ENCODE measurements around the gene GNGT1.

Gene GNGT1

GRCh38 chr7:93938293-93938692, 31.9 kb downstream of the GNGT1 start:
- Histone ChIP-seq H3K36me3 (ENCODE audit: insufficient read depth, low read length) (no peaks in the 10 kb centered on the region), H3K27ac (ENCODE audit: low read depth, low read length) (no peak overlapping the region), H3K27me3 (ENCODE audit: insufficient read depth, low read length) (no peaks in the 10 kb centered on the region), H2AFZ (ENCODE audit: low read length, unreplicated experiment) (no peak overlapping the region), H3K79me2 (ENCODE audit: control insufficient read depth, insufficient read depth, low read length, unreplicated experiment) (no peaks in the 10 kb centered on the region), H3K4me3 (ENCODE audit: low read depth, low read length) (no peak overlapping the region), H3K4me1 (ENCODE audit: control insufficient read depth, insufficient read depth, low read length, unreplicated experiment) (peaks cover 14% of the 10 kb centered on the region)

DNA sequence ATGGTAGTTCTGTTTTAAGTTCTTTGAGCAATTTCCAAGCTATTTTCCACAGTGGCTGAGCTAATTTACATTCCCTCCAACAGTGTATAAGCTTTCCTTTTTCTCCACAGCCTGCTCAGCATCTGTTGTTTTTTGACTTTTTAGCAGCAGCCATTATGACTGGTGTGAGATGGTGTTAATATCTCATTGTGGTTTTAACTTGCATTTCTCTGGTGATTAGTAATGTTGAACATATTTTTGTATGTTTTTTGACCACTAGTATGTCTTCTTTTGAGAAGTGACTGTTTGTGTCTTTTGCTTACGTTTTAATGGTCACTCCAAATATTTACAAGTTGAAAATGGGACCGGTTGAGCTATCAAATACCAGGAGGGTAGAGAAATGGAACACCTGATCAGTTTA, 35.6 kb downstream of the GNGT1 start:
- H3K4me3 ChIP-seq (ENCODE audit: low read depth, low read length): no peak overlapping the region
- peaks cover 14% of the 10 kb centered on the region for H3K4me1 ChIP-seq (ENCODE audit: control insufficient read depth, insufficient read depth, low read length, unreplicated experiment)
- H3K36me3 ChIP-seq (ENCODE audit: insufficient read depth, low read length): no peaks in the 10 kb centered on the region
- H3K79me2 ChIP-seq (ENCODE audit: control insufficient read depth, insufficient read depth, low read length, unreplicated experiment): no peaks in the 10 kb centered on the region
- no peaks in the 10 kb centered on the region for H3K27me3 ChIP-seq (ENCODE audit: insufficient read depth, low read length)
- H3K27ac ChIP-seq (ENCODE audit: low read depth, low read length): no peak overlapping the region
- no peak overlapping the region for H2AFZ ChIP-seq (ENCODE audit: low read length, unreplicated experiment)

GRCh38 chr7:93943816-93944540, 37.6 kb downstream of the GNGT1 start:
- Histone ChIP-seq H3K27ac (ENCODE audit: low read depth, low read length) (no peak overlapping the region), H2AFZ (ENCODE audit: low read length, unreplicated experiment) (no peak overlapping the region), H3K27me3 (ENCODE audit: insufficient read depth, low read length) (no peaks in the 10 kb centered on the region), H3K79me2 (ENCODE audit: control insufficient read depth, insufficient read depth, low read length, unreplicated experiment) (no peaks in the 10 kb centered on the region), H3K36me3 (ENCODE audit: insufficient read depth, low read length) (no peaks in the 10 kb centered on the region), H3K4me1 (ENCODE audit: control insufficient read depth, insufficient read depth, low read length, unreplicated experiment) (peaks cover 8% of the 10 kb centered on the region), H3K4me3 (ENCODE audit: low read depth, low read length) (no peak overlapping the region)

DNA sequence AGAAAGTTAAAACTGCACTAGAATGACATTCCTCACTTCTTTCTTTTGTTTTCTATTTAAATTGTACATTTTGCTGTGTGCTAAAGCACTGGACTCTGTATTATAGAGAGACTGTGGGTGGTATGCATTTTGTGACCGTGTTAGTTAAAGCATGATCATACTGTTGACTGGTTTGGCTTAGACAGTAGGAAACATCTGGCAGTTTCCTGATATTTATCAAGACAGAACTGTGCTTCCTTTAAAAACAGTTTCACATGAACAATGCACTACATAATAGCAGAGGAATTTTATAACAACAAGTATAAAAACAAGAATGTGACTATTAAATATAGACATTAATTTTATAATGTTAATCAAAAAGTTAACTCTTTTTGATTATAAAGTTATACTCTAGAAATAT, 38.3 kb downstream of the GNGT1 start:
- H3K36me3 ChIP-seq (ENCODE audit: insufficient read depth, low read length): no peaks in the 10 kb centered on the region
- H3K79me2 ChIP-seq (ENCODE audit: control insufficient read depth, insufficient read depth, low read length, unreplicated experiment): no peaks in the 10 kb centered on the region
- no peak overlapping the region for H3K4me3 ChIP-seq (ENCODE audit: low read depth, low read length)
- no peak overlapping the region for H2AFZ ChIP-seq (ENCODE audit: low read length, unreplicated experiment)
- H3K27ac ChIP-seq (ENCODE audit: low read depth, low read length): no peak overlapping the region
- peaks cover 14% of the 10 kb centered on the region for H3K4me1 ChIP-seq (ENCODE audit: control insufficient read depth, insufficient read depth, low read length, unreplicated experiment)
- H3K27me3 ChIP-seq (ENCODE audit: insufficient read depth, low read length): no peaks in the 10 kb centered on the region

DNA sequence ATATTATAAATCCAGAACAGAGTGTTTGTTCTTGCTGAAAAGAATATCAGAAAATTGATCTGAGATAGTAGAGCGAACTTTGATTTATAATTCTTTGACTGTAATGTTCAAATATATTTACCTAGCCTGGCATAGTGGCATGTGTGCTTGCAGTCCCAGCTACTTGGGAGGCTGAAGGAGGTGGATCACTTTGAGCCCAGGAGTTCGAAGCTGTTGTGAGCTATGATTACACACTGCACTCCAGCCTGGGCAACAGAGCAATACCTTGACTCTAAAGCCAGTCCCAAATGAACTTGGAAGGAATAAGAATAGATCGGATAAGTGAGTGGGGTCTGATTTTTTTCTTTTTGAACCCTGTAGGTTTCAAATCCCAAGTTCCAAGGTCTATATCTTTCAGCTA, 38.7 kb downstream of the GNGT1 start:
- no peak overlapping the region for H2AFZ ChIP-seq (ENCODE audit: low read length, unreplicated experiment)
- no peak overlapping the region for H3K27ac ChIP-seq (ENCODE audit: low read depth, low read length)
- no peaks in the 10 kb centered on the region for H3K27me3 ChIP-seq (ENCODE audit: insufficient read depth, low read length)
- H3K36me3 ChIP-seq (ENCODE audit: insufficient read depth, low read length): no peaks in the 10 kb centered on the region
- H3K79me2 ChIP-seq (ENCODE audit: control insufficient read depth, insufficient read depth, low read length, unreplicated experiment): no peaks in the 10 kb centered on the region
- H3K4me3 ChIP-seq (ENCODE audit: low read depth, low read length): no peak overlapping the region
- H3K4me1 ChIP-seq (ENCODE audit: control insufficient read depth, insufficient read depth, low read length, unreplicated experiment): peaks cover 18% of the 10 kb centered on the region

GRCh38 chr7:93945756-93946535, 39.6 kb downstream of the GNGT1 start:
- Histone ChIP-seq H3K79me2 (ENCODE audit: control insufficient read depth, insufficient read depth, low read length, unreplicated experiment) (no peaks in the 10 kb centered on the region), H2AFZ (ENCODE audit: low read length, unreplicated experiment) (no peak overlapping the region), H3K27me3 (ENCODE audit: insufficient read depth, low read length) (no peaks in the 10 kb centered on the region), H3K27ac (ENCODE audit: low read depth, low read length) (no peak overlapping the region), H3K36me3 (ENCODE audit: insufficient read depth, low read length) (no peaks in the 10 kb centered on the region), H3K4me1 (ENCODE audit: control insufficient read depth, insufficient read depth, low read length, unreplicated experiment) (peaks cover 18% of the 10 kb centered on the region), H3K4me3 (ENCODE audit: low read depth, low read length) (no peak overlapping the region)

GRCh38 chr7:93948106-93948505, 41.7 kb downstream of the GNGT1 start:
- peaks cover 18% of the 10 kb centered on the region for H3K4me1 ChIP-seq (ENCODE audit: control insufficient read depth, insufficient read depth, low read length, unreplicated experiment)
- H3K27ac ChIP-seq (ENCODE audit: low read depth, low read length): no peak overlapping the region
- no peaks in the 10 kb centered on the region for H3K27me3 ChIP-seq (ENCODE audit: insufficient read depth, low read length)
- no peaks in the 10 kb centered on the region for H3K79me2 ChIP-seq (ENCODE audit: control insufficient read depth, insufficient read depth, low read length, unreplicated experiment)
- H2AFZ ChIP-seq (ENCODE audit: low read length, unreplicated experiment): no peak overlapping the region
- H3K36me3 ChIP-seq (ENCODE audit: insufficient read depth, low read length): no peaks in the 10 kb centered on the region
- H3K4me3 ChIP-seq (ENCODE audit: low read depth, low read length): no peak overlapping the region

DNA sequence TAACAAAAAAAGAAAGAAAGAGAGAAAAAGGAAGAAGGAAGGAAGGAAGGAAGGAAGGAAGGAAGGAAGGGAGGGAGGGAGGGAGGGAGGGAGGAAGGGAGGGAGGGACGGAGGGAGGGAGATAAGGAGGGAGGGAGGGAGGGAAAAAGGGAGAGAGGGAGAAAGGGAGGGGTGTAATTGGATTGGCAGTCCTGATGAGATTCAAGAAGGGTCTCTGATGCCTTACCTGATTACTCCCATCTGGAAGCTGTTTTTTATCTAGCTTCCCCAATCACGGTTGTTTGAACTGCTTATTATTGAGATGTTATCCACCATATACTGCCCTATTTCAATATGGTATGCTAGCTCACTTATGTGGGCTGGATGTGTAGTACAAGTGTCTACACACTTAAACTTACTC, 42.5 kb downstream of the GNGT1 start:
- no peaks in the 10 kb centered on the region for H3K79me2 ChIP-seq (ENCODE audit: control insufficient read depth, insufficient read depth, low read length, unreplicated experiment)
- peaks cover 18% of the 10 kb centered on the region for H3K4me1 ChIP-seq (ENCODE audit: control insufficient read depth, insufficient read depth, low read length, unreplicated experiment)
- no peaks in the 10 kb centered on the region for H3K27me3 ChIP-seq (ENCODE audit: insufficient read depth, low read length)
- no peak overlapping the region for H3K4me3 ChIP-seq (ENCODE audit: low read depth, low read length)
- no peaks in the 10 kb centered on the region for H3K36me3 ChIP-seq (ENCODE audit: insufficient read depth, low read length)
- H3K27ac ChIP-seq (ENCODE audit: low read depth, low read length): peak overlapping the region; percentile 51
- H2AFZ ChIP-seq (ENCODE audit: low read length, unreplicated experiment): no peak overlapping the region

- H2AFZ ChIP-seq (ENCODE audit: low read length, unreplicated experiment): peak overlapping the region; percentile 7
- no peak overlapping the region for H3K4me3 ChIP-seq (ENCODE audit: low read depth, low read length)
- H3K27ac ChIP-seq (ENCODE audit: low read depth, low read length): peak overlapping the region; percentile 51
- peaks cover 18% of the 10 kb centered on the region for H3K4me1 ChIP-seq (ENCODE audit: control insufficient read depth, insufficient read depth, low read length, unreplicated experiment)
- no peaks in the 10 kb centered on the region for H3K36me3 ChIP-seq (ENCODE audit: insufficient read depth, low read length)
- no peaks in the 10 kb centered on the region for H3K27me3 ChIP-seq (ENCODE audit: insufficient read depth, low read length)
- H3K79me2 ChIP-seq (ENCODE audit: control insufficient read depth, insufficient read depth, low read length, unreplicated experiment): no peaks in the 10 kb centered on the region
Measured at GRCh38 chr7:93949423-93949822, 43.1 kb downstream of the GNGT1 start.

DNA sequence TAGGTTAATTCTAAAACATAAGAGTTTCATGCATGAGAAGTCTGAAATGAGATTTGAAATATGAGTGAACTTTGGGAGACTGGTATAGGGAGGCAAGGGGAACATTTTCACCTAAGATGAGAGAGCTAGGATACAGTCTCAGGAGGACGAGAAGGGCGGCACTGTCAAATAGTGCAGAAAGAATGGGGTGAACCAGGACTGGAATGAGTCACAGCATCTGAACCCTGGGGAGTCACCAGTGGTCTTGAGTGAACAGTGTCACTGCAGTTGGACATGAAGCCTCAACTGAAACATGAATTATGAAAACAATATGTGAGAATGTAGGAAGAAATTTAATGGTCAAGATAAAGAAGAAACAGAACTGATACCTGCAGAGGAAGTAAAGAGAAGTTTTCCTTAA, 48.9 kb downstream of the GNGT1 start:
- Histone ChIP-seq H3K27ac (ENCODE audit: low read depth, low read length) (no peak overlapping the region), H3K4me1 (ENCODE audit: control insufficient read depth, insufficient read depth, low read length, unreplicated experiment) (peaks cover 11% of the 10 kb centered on the region), H3K4me3 (ENCODE audit: low read depth, low read length) (no peak overlapping the region), H2AFZ (ENCODE audit: low read length, unreplicated experiment) (no peak overlapping the region), H3K79me2 (ENCODE audit: control insufficient read depth, insufficient read depth, low read length, unreplicated experiment) (no peaks in the 10 kb centered on the region), H3K36me3 (ENCODE audit: insufficient read depth, low read length) (no peaks in the 10 kb centered on the region), H3K27me3 (ENCODE audit: insufficient read depth, low read length) (no peaks in the 10 kb centered on the region)

GRCh38 chr7:93957767-93958166, 51.4 kb downstream of the GNGT1 start:
- peaks cover 11% of the 10 kb centered on the region for H3K4me1 ChIP-seq (ENCODE audit: control insufficient read depth, insufficient read depth, low read length, unreplicated experiment)
- H3K4me3 ChIP-seq (ENCODE audit: low read depth, low read length): peak overlapping the region; percentile 9; the same call in 1 of the 2 replicates
- H3K36me3 ChIP-seq (ENCODE audit: insufficient read depth, low read length): no peaks in the 10 kb centered on the region
- H2AFZ ChIP-seq (ENCODE audit: low read length, unreplicated experiment): peak overlapping the region; percentile 6
- no peaks in the 10 kb centered on the region for H3K27me3 ChIP-seq (ENCODE audit: insufficient read depth, low read length)
- no peak overlapping the region for H3K27ac ChIP-seq (ENCODE audit: low read depth, low read length)
- H3K79me2 ChIP-seq (ENCODE audit: control insufficient read depth, insufficient read depth, low read length, unreplicated experiment): no peaks in the 10 kb centered on the region

Measured in ACC112 (cell line).